ENCODE measurements around the gene LTA4H.

LTA4H gene

GRCh38 chr12:96057986-96058553 is 22.7 kb upstream of the LTA4H start:
- no peak for DNase-seq (ENCODE audit: low read depth in 3 of 3)

- no peak for DNase-seq (ENCODE audit: low read depth in 3 of 3)
Observed at GRCh38 chr12:96056646-96057455, 21.5 kb upstream of the LTA4H start.

- DNase-seq (ENCODE audit: low read depth in 3 of 3), result no peak
Observed at GRCh38 chr12:96054244-96054610, 18.8 kb upstream of the LTA4H start.

- no peak for DNase-seq (ENCODE audit: low read depth in 3 of 3)
Observed at GRCh38 chr12:96053476-96054243, 18.3 kb upstream of the LTA4H start.

- no peak for DNase-seq (ENCODE audit: low read depth in 3 of 3)
Observed at GRCh38 chr12:96051756-96052485, 16.5 kb upstream of the LTA4H start.

GRCh38 chr12:96050139-96050538 is 14.8 kb upstream of the LTA4H start:
- no peak for DNase-seq (ENCODE audit: low read depth in 3 of 3)

- no peak for DNase-seq (ENCODE audit: low read depth in 3 of 3)
Observed at GRCh38 chr12:96049101-96049500, 13.7 kb upstream of the LTA4H start.

- no peak for DNase-seq (ENCODE audit: low read depth in 3 of 3)
Observed at GRCh38 chr12:96048393-96048969, 13.1 kb upstream of the LTA4H start.

- DNase-seq (ENCODE audit: low read depth in 3 of 3), result no peak
Observed at GRCh38 chr12:96047229-96048211, 12.1 kb upstream of the LTA4H start.

- no peak for DNase-seq (ENCODE audit: low read depth in 3 of 3)
Observed at GRCh38 chr12:96046543-96047228, 11.3 kb upstream of the LTA4H start.

- no peak for DNase-seq (ENCODE audit: low read depth in 3 of 3)
Observed at GRCh38 chr12:96045566-96045965, 10.2 kb upstream of the LTA4H start.

GRCh38 chr12:96044943-96045290 is 9.5 kb upstream of the LTA4H start:
- no peak for DNase-seq (ENCODE audit: low read depth in 3 of 3)

GRCh38 chr12:96044017-96044942 is 8.9 kb upstream of the LTA4H start:
- no peak for DNase-seq (ENCODE audit: low read depth in 3 of 3)

GRCh38 chr12:96041181-96041580 is 5.8 kb upstream of the LTA4H start:
- no peak for DNase-seq (ENCODE audit: low read depth in 3 of 3)

GRCh38 chr12:96040305-96041133 is 5.1 kb upstream of the LTA4H start:
- DNase-seq (ENCODE audit: low read depth in 3 of 3), result no peak

GRCh38 chr12:96039516-96039915 is 4.1 kb upstream of the LTA4H start:
- no peak for DNase-seq (ENCODE audit: low read depth in 3 of 3)

- no peak for DNase-seq (ENCODE audit: low read depth in 3 of 3)
Observed at GRCh38 chr12:96036765-96037455, 1.5 kb upstream of the LTA4H start.

Data from stimulated activated CD4-positive, alpha-beta T cell treated with anti-CD3 and anti-CD28 coated beads, TNF-alpha, amount 100 ng/mL, for 4 hours (primary cell).